Measurements from ENCODE around the gene IGSF21. TPM values are rescaled to one million over a fixed set of nuclear protein-coding genes. Genes with fewer than 3 reads are reported as not detected.
A peak's percentile ranks its signal among the peaks of the same experiment; 100 is the strongest.
"Not testable (repeated sequence)": the region's sequence is repeated elsewhere in the genome, so short reads cannot be mapped to it uniquely, and the experiment has no call there.

Gene IGSF21
- polyA plus RNA-seq, 4 donors: 0.18 to 0.71 (median 0.49) TPM

DNA sequence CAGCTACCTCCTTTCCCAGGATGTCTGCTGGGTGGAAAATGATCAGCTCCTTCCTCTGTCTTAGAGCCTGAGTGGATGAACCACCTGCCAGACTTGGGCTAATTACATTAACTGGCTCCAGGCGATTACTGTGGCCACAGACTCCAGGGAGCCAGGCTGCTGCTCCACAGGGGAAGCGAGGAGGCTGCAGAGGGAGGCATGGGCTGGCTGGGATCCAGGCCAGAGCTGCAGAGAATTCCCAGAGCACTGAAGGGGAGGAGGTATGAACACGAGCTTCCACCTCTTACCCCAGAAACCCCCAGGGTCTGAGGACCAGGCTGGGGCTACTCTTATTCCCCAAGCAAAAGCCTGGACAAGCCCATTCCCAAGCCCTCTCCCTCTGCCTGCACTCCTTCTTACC is 237.2 kb downstream of the IGSF21 start:
- no peak for DNase-seq (ENCODE audit: low read depth in 4 of 4, low spot score in 2 of 4)

DNA sequence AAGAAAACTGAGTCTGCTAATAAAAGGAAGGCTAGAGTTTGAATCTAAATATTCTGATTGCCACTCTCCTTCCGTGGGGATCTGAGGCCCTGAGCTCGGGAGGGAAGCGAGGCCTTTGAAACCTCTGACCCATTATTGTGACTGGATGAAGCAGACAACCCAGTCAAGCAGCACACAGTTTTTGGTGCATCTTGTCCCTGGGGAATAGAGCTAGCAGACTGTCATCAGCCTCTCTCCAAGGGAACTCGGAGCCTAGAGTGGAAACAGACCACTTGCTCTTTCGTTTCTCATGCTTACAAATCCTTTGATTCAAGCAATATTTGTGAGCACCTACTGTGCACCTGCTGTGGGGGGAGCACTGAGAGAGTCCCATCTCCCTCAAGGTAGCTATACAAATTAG is 240.0 kb downstream of the IGSF21 start:
- no peak for DNase-seq (ENCODE audit: low read depth in 4 of 4, low spot score in 2 of 4)

DNA sequence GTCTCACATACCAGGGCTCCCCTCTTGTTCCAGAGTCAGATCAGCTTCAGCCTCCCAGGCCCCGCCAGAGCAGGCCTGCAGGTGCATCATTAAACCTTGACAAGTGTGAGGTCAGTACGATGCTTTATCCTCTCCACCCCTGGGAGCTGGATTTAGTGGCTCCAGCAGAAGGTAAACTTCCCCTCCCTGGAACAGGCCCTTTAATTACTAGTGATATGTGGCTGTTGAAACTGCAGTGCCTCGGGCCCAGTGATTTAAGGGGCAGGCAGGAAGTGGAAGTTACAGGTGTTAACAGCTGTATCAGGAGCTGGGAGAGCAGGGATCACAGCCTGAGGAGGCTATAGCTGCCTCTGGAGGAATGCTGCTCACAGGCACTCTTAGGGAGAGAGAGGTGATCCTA is 240.8 kb downstream of the IGSF21 start:
- DNase-seq (ENCODE audit: low read depth in 4 of 4, low spot score in 2 of 4): peak in 1 of 4 donors; percentile 14

GRCh38 chr1:18350747-18351146 is 243.1 kb downstream of the IGSF21 start:
- DNase-seq (ENCODE audit: low read depth in 4 of 4, low spot score in 2 of 4): no peak

DNA sequence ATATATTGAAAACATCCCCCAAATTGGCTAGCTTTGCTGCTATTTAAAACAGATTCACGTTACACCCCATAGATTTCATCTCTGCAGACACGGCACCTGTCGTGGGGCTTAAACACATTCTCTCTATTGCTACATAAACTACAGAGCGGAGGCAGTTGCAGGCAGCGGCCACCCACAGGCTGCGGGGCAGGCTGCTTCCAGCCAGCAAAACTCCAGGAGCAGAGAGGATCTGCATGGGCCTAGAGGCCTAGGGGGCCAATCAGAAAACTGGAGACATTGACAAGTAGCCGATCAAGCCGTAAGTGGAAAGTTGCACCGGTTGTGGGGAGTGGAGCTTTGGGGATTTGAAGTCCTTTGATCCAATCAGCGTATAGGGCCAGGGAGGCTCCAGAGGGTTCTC is 244.1 kb downstream of the IGSF21 start:
- DNase-seq (ENCODE audit: low read depth in 4 of 4, low spot score in 2 of 4): no peak

DNA sequence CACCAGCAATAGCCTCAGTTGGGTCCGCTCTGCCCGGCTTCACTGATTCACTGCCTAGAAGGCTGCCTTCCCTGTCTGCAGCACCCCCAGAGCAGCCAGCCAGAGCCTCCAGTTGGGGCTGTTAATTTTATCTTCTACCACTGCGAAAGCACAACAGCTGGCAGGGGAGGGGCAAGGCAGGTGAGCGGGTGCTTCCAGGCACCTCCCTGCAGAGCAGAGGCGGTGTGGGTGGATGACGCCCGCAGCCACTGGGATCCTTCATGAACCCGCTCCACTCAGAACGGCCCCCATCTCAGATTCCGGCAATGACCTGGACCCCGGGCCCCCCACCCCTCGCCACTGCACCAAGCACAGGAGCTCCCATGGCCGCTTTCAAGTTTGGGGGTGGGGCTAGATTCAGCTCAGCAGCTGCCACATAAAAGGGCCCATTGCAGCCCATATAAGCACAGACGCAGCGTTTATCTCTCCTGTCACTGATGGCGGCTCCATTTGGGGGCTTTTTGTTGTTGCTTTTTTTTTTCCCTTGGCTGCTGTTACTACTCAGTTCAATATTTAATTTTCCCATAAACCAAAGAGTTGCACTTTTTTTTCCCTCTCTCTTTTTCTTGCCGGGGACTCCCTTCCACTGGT is 245.2 kb downstream of the IGSF21 start:
- no peak for DNase-seq (ENCODE audit: low read depth in 4 of 4, low spot score in 2 of 4)

DNA sequence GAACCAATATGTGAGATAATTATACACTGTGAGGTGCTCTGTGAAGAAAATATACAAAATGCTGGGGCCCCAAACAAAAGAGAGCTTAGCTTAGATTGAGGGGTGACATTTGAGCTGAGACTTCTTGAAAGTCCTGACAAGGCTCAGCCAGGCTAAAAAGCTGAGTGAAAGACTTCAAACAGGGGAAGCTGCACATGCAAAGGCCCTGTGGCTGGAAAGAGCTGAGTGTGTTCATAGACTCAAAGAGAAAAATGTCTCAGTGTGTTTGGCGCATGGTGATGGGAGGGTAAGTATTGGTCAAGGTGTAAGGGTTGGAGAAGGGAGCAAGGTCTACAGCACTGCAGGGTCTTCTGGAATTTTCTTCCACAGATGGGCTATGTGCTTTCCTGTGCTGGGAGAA is 245.9 kb downstream of the IGSF21 start:
- DNase-seq (ENCODE audit: low read depth in 4 of 4, low spot score in 2 of 4): no peak

DNA sequence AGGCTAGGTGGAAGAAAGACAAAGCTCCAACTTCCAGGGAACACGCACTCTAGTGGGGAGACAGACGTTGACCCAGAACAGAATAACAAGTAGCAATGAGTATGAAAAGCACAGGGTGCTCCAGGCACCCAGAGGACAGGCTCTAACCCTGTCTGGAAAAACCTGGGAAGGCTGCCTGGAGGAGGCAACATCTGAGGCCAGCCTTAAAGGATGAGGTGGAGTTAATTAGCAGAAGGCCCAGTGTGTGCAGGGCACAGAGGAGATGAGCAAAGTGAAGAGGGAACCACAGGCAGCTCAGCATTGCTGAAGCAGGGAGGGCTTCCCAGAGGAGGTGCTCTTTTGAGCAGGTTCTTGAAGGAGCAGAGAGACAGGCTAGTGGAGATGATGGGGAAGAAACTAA is 246.4 kb downstream of the IGSF21 start:
- no peak for DNase-seq (ENCODE audit: low read depth in 4 of 4, low spot score in 2 of 4)

DNA sequence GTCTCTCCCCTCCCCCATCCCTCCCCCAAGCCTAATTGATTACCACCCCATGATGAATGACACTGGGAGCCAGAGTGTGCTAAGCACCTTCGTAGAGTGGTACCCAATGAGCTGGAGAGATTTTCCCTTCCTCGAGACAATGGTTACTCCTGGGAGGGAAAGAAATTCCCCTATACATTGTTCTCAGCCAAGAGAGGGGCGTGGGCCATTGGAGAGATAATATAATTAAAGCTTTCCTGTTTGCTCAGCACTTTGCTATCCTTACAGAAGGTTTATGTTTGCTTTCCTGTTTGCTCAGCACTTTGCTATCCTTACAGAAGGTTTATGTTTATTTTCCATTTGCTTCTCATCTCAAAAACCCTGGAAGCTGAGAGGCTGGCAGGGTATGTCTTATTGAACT is 247.0 kb downstream of the IGSF21 start:
- DNase-seq (ENCODE audit: low read depth in 4 of 4, low spot score in 2 of 4): no peak

GRCh38 chr1:18357622-18358230 is 250.1 kb downstream of the IGSF21 start:
- no peak for DNase-seq (ENCODE audit: low read depth in 4 of 4, low spot score in 2 of 4)

GRCh38 chr1:18358600-18358999 is 251.0 kb downstream of the IGSF21 start:
- DNase-seq (ENCODE audit: low read depth in 4 of 4, low spot score in 2 of 4): no peak

DNA sequence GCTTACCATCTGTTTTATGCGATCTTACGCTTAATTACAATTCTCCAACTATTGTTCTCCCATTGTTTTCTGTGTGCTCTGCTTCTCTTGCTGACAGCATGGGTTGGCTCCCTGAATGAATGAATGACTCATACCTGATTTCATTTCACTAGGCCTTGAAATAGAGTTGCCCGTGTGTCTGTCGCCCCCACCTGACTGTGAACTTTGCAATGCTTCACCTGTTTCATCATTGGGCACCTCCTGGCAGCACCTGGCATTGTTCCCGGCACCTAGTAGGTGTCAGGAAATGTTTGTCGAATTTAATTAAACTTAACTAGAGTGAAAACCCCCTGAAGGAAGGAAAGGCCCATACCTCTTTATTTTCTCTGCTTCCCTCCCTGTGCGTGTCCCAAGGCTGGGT is 252.7 kb downstream of the IGSF21 start:
- DNase-seq (ENCODE audit: low read depth in 4 of 4, low spot score in 2 of 4): no peak

- no peak for DNase-seq (ENCODE audit: low read depth in 4 of 4, low spot score in 2 of 4)
These were observed 254.6 kb downstream of the IGSF21 start for GRCh38 chr1:18362150-18362549.

GRCh38 chr1:18363436-18363835 is 255.8 kb downstream of the IGSF21 start:
- no peak for DNase-seq (ENCODE audit: low read depth in 4 of 4, low spot score in 2 of 4)

DNA sequence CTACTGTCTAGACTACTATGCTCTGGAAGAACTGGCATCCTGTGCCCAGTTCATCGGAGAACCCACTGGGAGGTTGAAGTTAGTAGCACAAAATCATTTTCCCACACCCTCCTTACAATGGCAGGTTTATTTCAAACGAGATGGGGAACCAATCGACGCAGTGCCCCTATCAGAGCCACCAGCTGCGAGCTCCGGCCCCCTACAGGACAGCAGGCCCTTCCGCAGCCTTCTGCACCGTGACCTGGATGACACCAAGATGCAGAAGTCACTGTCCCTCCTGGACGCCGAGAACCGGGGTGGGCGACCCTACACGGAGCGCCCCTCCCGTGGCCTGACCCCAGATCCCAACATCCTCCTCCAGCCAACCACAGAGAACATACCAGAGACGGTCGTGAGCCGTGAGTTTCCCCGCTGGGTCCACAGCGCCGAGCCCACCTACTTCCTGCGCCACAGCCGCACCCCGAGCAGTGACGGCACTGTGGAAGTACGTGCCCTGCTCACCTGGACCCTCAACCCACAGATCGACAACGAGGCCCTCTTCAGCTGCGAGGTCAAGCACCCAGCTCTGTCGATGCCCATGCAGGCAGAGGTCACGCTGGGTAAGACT is 257.6 kb downstream of the IGSF21 start:
- no peak for DNase-seq (ENCODE audit: low read depth in 4 of 4, low spot score in 2 of 4)

DNA sequence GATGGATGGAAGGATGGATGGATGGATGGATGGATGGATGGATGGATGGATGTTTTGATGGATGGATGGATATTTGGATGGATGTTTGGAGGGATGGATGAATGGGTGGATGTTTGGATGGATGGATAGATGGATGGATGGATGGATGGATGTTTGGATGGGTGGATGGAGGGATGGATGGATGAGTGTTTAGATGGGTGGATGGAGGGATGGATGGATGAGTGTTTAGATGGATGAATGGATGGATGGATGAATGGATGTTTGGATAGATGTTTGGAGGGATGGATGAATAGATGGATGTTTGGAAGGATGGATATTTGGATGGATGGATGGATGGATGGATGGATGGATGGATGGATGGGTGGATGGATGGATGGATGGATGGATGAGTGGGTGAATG is 264.9 kb downstream of the IGSF21 start:
- DNase-seq (ENCODE audit: low read depth in 4 of 4, low spot score in 2 of 4): not testable (repeated sequence)

DNA sequence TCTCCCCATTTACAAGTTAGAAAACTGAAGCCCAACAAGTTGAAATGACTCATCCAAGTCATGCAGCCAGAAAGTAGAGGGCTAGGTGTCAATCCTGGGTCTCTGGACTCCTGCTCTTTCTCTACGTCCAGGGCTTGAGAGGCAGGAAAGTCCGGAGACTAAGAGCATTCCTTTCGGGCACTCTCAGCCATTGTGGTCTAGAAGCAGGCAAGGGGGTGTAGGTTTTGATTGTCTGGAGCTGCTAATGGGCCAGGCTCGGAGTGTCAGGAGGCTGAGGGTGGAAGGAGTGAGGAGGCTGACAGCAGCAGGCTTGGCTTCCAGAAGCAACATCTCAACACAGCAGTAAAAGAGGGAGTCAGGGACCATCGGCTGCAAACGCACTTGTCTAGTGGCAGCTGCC is 265.6 kb downstream of the IGSF21 start:
- no peak for DNase-seq (ENCODE audit: low read depth in 4 of 4, low spot score in 2 of 4)

GRCh38 chr1:18373882-18374493 is 266.4 kb downstream of the IGSF21 start:
- DNase-seq (ENCODE audit: low read depth in 4 of 4, low spot score in 2 of 4): no peak

- no peak for DNase-seq (ENCODE audit: low read depth in 4 of 4, low spot score in 2 of 4)
These were observed 269.1 kb downstream of the IGSF21 start for GRCh38 chr1:18376661-18377060.

DNA sequence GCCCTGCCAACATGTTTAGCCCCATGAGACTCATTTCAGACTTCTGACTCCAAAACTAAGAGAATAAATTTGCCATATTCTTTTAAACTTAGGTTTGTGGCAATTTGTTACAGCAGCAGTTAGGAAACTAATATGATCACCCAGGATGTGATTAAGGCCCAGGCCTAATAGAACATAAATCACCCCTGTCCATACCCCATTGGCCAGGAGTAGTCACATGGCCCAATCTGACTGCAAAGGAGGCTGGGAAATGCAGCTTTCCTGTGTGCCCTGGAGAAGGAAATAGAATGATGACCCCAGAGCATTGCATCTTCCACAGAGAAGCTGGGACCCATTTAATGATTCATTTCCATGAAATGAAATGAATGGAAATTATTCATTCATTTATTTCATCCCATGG is 272.7 kb downstream of the IGSF21 start:
- no peak for DNase-seq (ENCODE audit: low read depth in 4 of 4, low spot score in 2 of 4)

DNA sequence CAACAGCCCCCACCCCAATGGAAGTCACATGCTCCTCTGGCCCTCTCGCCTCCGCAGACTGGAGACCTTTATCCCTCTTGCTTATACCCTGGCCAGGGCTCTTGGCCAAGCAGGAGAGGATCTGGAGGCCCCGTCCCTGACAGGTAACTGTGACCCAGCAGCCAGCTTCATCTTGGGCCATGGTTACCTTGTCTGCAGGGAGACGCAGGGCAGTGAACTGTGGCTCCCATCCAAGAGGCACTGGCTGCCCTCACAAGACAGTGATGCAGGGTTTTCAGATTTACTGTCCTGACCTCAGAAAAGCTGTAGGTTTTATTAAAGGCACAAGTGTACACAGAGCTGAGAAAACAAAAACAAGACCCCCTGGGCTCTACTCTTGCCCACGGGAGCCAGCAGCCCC is 276.5 kb downstream of the IGSF21 start:
- no peak for DNase-seq (ENCODE audit: low read depth in 4 of 4, low spot score in 2 of 4)

GRCh38 chr1:18384471-18384870 is 276.9 kb downstream of the IGSF21 start:
- no peak for DNase-seq (ENCODE audit: low read depth in 4 of 4, low spot score in 2 of 4)
